Measurements from ENCODE around the gene IFI27.
A peak's percentile ranks its signal among the peaks of the same experiment; 100 is the strongest.

The IFI27 gene

DNA sequence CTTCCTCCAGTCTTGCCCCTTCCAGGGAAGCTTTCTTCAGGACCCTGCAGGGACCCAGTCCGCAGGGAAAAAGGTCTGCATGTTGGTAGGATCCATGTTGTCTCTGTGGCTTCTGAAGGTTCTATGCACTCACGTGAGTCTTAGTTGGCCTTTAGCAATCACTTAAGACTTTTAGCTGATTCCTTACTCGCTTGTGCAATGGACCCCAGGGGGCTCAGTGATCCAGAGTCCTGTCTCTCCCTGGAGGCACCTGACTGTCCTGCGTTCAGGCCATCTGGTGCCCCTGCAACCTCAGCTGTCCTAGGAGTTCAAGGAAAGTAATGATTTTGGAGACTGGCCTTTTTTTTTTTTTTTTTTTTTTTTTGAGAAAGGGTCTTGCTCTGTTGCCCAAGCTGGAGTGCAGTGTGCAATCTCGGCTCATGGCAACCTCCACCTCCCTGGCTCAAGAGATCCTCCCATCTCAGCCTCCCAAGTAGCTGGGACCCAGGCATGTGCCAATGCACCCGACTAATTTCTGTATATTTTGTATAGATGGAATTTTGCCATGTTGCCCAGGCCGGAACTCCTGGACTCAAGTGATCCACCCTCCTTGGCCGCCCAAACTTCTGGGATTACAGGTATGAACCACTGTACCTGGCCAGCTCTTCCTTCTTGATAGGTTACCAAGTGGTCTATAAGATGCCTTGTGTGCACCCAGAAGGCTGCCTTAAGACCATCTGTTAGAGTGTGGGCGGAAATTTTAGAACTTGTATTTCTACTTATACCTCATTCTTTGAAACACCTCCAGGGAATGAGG, 14.2 kb downstream of the IFI27 start:
- H3K27ac Mint-ChIP-seq: no peak overlapping the region
- H3K4me1 Mint-ChIP-seq (ENCODE audit: low read depth): peaks cover 20% of the 10 kb centered on the region
- intact Hi-C loops (cut with micrococcal nuclease): no loop called here
- peaks cover 28% of the 10 kb centered on the region for H3K36me3 Mint-ChIP-seq (ENCODE audit: low read depth)
- peaks cover 12% of the 10 kb centered on the region for H3K27me3 Mint-ChIP-seq
- peaks cover 12% of the 10 kb centered on the region for H3K9me3 Mint-ChIP-seq
- H3K4me3 Mint-ChIP-seq: no peak overlapping the region

DNA sequence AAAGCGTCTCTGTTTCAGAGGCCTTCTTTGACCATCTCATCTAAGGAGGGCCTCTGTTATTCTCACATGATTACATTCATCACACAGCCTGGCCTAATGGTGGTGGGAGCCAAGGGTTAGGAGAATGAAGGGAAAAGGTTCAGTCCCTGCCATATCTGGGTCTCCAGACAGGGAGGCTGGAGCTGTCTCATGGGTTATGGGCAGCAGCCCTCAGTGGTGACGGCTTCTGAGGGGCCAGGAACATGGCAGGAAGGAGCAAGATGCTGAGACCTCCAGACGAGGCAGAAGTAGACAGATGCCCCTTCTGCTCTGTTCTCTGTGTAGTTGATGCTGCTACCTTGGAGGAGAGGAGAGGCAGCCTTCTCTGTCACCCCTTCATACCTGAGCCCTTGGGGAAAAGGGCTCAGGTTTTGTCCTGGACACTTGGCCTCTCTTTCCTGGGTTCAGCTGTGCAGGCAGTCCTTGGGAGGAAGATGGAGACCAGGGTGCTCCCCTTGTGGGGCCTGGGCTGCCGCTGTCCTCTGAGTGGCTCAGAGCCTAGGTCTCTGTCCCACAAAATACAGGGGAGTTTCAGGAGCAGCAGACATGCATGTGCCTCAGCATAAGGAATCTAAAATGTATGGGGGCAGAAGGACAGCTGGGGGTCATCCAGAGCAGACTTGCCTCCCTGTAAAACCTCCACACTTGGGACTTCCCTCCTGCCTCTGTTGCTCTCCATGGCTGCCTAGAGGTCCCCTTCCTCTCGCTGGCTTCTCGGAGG, 15.3 kb downstream of the IFI27 start:
- Mint-ChIP-seq H3K27me3 (peaks cover 11% of the 10 kb centered on the region), H3K27ac (no peak overlapping the region), H3K9me3 (peaks cover 3% of the 10 kb centered on the region), H3K36me3 (ENCODE audit: low read depth) (peaks cover 28% of the 10 kb centered on the region), H3K4me3 (no peak overlapping the region), H3K4me1 (ENCODE audit: low read depth) (peaks cover 27% of the 10 kb centered on the region)
- intact Hi-C loops (cut with micrococcal nuclease): no loop called here

DNA sequence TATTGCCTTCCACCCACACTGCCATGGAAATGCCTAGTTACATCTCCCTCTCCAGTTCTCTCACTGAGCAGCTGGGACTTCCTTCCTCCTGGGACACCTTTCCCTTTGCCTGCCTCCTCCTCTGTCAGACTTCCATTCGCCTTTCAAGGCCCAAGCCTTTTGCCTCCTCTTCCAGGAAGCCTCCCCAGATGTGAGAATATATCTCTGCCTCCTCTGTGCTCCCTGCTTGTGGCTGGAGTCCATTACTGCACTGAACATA, 15.8 kb downstream of the IFI27 start:
- H3K4me3 Mint-ChIP-seq: no peak overlapping the region
- H3K4me1 Mint-ChIP-seq (ENCODE audit: low read depth): peaks cover 27% of the 10 kb centered on the region
- H3K27me3 Mint-ChIP-seq: peaks cover 13% of the 10 kb centered on the region
- H3K27ac Mint-ChIP-seq: no peak overlapping the region
- H3K9me3 Mint-ChIP-seq: no peaks in the 10 kb centered on the region
- intact Hi-C loops (cut with micrococcal nuclease): no loop called here
- peaks cover 28% of the 10 kb centered on the region for H3K36me3 Mint-ChIP-seq (ENCODE audit: low read depth)

DNA sequence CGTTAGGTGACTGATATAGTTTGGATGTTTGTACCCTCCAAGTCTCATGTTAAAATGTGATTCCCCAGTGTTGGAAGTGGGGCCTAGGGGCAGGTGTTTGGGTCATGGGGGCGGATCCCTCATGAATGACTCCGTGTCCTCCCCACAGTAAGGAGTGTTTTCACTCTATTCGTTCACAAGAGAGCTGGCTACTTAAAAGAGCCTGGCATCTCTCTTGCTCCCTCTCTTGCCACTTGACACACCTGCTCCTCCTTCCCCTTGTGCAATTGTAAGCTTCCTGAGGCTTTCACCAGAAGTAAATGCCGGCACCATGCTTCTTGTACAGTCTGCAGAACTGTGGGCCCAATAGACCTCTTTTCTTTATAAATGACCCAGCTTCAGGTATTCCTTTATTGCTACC, 16.3 kb downstream of the IFI27 start:
- H3K27me3 Mint-ChIP-seq: peaks cover 12% of the 10 kb centered on the region
- peaks cover 28% of the 10 kb centered on the region for H3K36me3 Mint-ChIP-seq (ENCODE audit: low read depth)
- peaks cover 27% of the 10 kb centered on the region for H3K4me1 Mint-ChIP-seq (ENCODE audit: low read depth)
- no peak overlapping the region for H3K4me3 Mint-ChIP-seq
- intact Hi-C loops (cut with micrococcal nuclease): no loop called here
- H3K9me3 Mint-ChIP-seq: no peaks in the 10 kb centered on the region
- no peak overlapping the region for H3K27ac Mint-ChIP-seq

DNA sequence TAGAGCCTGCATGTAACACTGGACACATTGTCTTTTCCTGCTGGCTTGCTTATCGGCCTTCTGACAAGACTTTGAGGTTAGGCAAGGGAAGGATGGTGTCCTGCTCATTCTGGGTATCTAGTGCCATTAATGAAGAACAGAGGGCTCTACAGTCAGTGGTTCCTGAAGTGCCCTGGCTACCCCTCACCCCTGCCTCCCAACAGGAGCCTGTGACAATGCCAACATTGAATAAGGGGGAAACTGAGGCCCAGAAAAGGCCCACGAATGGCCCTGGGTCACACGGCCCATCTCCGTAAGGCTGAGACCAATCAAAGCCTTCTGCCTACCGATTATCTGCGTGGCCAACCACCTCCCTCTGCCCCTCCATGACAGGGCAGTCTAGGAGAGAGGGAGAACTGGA, 16.8 kb downstream of the IFI27 start:
- Mint-ChIP-seq H3K4me3 (no peak overlapping the region), H3K36me3 (ENCODE audit: low read depth) (peaks cover 28% of the 10 kb centered on the region), H3K9me3 (no peaks in the 10 kb centered on the region), H3K27me3 (peaks cover 11% of the 10 kb centered on the region), H3K4me1 (ENCODE audit: low read depth) (peaks cover 27% of the 10 kb centered on the region), H3K27ac (no peak overlapping the region)
- intact Hi-C loops (cut with micrococcal nuclease): no loop called here

DNA sequence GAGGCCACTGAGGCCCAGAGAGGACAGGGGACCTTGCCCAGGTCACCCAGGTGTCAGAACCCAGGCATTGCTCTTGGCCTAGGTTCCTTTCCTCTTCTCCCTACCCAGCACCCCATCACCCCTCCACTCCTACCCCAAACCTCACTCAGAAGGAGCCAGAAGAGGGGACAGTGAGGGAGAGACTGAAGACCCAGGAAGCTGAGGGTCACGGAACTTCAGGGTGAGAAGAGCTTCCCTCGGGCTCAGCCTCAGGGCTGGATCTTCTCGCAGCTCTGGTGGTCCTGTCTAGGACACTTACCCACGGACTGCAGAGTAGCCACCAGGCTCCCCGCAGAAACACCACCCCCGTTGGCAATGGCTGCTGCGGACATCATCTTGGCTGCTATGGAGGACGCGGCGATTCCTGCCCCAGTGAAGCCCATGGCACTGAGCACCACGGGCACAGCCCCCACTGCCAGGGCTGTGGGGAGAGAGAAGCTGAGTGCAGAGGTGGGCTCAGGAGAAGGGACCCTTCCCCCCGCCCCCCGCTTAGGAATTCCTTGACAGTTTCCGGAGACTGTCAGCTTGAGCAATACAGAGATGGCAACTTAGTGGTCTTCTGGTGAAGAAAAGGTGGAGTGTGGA, 17.8 kb downstream of the IFI27 start:
- Mint-ChIP-seq H3K36me3 (ENCODE audit: low read depth) (peaks cover 28% of the 10 kb centered on the region), H3K27ac (peak overlapping the region; percentile 84), H3K4me3 (peak overlapping the region; percentile 88), H3K4me1 (ENCODE audit: low read depth) (peaks cover 27% of the 10 kb centered on the region), H3K27me3 (peaks cover 8% of the 10 kb centered on the region), H3K9me3 (no peaks in the 10 kb centered on the region)
- intact Hi-C loops (cut with micrococcal nuclease): no loop called here

DNA sequence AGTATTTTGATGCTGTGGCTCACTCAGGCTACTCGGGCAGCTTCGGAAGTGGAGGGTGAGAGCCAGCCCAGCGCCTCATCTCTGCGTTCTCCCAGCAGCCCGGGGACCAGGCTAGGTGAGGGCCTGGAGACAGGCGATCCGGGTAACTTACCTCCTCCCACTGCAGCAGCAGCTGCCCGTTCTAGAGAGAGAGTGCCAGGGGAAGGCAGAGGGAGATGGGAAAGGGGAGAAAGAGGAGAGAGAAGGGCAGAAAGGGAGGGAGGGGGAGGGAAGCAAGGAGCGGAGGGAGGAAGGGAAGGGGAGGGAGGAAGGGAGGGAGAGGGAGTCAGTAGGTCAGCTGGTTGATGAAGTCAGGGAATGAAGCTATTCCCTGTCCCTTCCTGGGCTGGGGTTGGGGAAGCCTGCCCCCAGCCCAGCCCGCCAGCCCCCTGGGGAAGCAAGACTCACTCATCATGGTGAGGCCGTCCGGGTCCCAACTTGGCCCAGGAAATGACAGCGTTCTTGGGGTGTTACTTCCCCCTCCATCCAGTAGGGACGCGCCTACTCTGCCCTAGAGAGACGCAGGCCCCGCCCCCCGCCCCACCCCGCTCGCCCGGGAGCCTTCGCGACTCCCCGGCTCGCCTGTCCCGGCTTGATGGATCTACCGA, 18.7 kb downstream of the IFI27 start, which contains the start of gene IFI27L2:
Gene IFI27L2 (minus strand): TSS at position 494 of the 647 bp plus-strand sequence. CDS start 40 bp downstream, at position 454.
- H3K36me3 Mint-ChIP-seq (ENCODE audit: low read depth): peaks cover 28% of the 10 kb centered on the region
- intact Hi-C loops (cut with micrococcal nuclease): loop anchor here (1.0 kb wide), 1 partner anchor 48 kb away; the partner anchor contains the start of genes DDX24 and IFI27L1
- H3K4me1 Mint-ChIP-seq (ENCODE audit: low read depth): peaks cover 27% of the 10 kb centered on the region
- peaks cover 11% of the 10 kb centered on the region for H3K27me3 Mint-ChIP-seq
- H3K27ac Mint-ChIP-seq: peak within 1 kb of the TSS; percentile 84
- peak within 1 kb of the TSS; percentile 88 for H3K4me3 Mint-ChIP-seq
- no peaks in the 10 kb centered on the region for H3K9me3 Mint-ChIP-seq

DNA sequence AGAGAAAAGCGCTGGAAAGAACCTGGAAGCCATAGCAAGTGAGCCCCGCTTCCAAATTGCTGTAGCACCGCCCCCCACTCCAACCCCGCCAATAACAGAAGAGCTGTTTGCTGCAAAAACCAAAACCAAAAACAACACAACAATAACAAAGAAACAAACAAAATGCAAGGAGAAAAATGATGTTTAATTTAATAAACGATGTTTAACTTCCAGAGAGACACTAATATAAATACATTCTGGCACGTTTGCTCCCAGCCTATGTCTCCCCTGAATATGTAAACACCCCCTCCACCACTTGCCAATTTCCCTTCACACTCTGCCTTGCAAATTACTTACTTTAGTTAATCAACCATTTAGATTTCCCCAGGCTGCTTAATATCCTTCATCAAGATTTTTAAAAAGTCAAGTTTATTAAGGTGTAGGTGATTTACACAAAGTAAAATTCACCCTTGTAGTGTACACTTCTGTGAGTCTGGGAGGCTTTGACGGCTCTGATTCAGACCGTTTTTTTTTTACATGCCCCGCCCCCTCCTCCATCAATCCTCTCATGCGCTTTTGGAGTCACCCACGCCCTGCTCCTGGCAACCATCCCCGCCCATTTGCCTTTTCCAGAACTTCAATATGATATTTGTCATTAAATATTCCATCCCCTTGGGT, 19.4 kb downstream of the IFI27 start:
- Mint-ChIP-seq H3K36me3 (ENCODE audit: low read depth) (peaks cover 28% of the 10 kb centered on the region), H3K27ac (peak overlapping the region; percentile 84)
- intact Hi-C loops (cut with micrococcal nuclease): loop anchor here (1.0 kb wide), 1 partner anchor 49 kb away; the partner anchor contains the start of genes DDX24 and IFI27L1

DNA sequence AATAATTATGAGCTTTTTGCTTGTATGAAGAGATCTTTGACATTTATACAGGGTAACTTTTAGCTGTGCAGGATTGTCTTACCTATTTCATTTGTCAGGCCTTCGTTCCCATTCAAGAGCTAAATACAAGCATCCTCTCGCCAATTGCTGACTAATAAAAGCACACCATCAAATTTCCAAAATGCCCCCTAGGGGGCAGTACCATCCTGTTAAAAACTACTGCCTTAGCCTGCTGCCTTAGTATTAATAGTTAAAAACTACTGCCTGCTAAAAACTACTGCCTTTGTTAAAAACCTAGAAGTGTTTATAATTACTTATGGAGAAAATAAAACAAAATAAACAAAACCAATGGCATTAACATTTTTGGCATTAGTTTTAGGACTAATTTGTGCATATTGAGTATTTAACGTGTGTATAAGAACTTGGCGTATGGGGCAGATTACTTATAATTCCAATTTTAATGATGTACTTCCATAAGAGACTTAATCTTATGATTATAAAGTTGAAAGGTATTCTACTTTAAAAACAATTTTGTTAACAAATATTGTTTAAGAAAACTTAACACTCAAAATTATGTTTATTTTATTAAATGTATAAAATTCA, 21.9 kb downstream of the IFI27 start:
- Mint-ChIP-seq H3K4me3 (no peak overlapping the region), H3K27me3 (peaks cover 24% of the 10 kb centered on the region), H3K9me3 (peaks cover 9% of the 10 kb centered on the region), H3K36me3 (ENCODE audit: low read depth) (peaks cover 16% of the 10 kb centered on the region), H3K4me1 (ENCODE audit: low read depth) (peaks cover 27% of the 10 kb centered on the region), H3K27ac (no peak overlapping the region)
- intact Hi-C loops (cut with micrococcal nuclease): loop anchor here (2.0 kb wide), 1 partner anchor 46 kb away; no protein-coding TSS in a partner anchor

More for the DNA sequence above, 19.4 kb downstream of the IFI27 start:
- Mint-ChIP-seq H3K4me3 (peak overlapping the region; percentile 88), H3K9me3 (no peaks in the 10 kb centered on the region), H3K4me1 (ENCODE audit: low read depth) (peaks cover 27% of the 10 kb centered on the region), H3K27me3 (peaks cover 11% of the 10 kb centered on the region)

DNA sequence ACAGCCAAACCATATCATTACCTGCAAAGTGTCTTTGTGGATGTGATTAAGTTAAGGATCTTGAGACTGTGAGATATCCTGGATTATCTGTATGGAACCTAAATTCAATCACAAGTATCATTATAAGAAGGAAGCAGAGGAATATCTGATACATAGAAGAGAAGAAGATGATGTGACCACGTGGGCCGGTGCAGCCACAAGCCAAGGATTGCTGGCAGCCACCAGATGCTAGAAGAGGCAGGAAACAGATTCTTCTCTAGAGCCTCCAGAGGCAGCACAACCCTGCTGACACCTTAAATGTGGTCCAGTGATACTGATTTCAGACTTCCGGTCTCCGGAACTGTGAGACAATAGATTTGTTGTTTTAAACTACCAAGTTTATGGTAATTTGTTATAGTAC, 24.9 kb downstream of the IFI27 start:
- Mint-ChIP-seq H3K27me3 (peaks cover 21% of the 10 kb centered on the region), H3K27ac (no peak overlapping the region), H3K4me3 (no peak overlapping the region), H3K36me3 (ENCODE audit: low read depth) (no peaks in the 10 kb centered on the region), H3K9me3 (peaks cover 9% of the 10 kb centered on the region), H3K4me1 (ENCODE audit: low read depth) (no peaks in the 10 kb centered on the region)
- intact Hi-C loops (cut with micrococcal nuclease): no loop called here

DNA sequence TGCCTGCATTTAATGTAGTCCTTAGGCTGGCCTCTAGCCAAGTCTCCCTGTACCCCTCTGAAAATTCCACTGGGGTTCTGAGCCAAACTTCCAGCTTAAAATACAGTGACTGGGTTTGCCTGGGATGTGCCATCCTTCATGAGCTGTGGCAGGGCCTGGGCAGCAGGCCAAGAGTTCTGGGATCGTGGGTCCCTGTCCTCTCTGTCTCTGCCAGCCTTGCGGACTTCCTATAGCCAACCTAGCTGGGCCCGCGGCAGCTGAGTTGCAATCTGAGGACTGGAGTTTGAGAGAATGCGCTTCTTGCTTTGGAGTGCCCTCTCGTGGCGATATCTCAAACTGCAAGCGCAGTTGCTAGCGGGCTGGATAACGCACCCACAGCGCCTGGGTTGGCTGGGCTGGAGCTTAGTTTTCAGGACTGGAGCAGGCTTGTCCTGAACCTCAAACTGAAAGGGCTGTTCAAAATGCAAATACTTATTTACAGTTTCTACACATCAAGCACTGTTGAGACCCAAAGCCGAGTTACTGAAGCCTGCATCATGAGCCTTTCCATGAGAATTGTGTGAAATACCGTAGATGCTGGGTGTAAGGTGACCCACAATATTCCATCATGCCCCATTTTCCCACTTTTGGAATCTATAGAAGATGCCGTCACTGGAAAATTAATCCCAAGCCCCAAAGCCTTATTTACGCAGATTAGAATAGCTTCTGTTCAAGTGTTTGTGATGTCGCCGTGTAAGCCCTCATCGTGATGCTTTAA, 26.2 kb downstream of the IFI27 start:
- intact Hi-C loops (cut with micrococcal nuclease): loop anchor here (1.0 to 2.0 kb wide), 2 partner anchors 56 to 100 kb away; partner anchors contain the start of genes DDX24 and IFI27L1
- H3K36me3 Mint-ChIP-seq (ENCODE audit: low read depth): no peaks in the 10 kb centered on the region
- peaks cover 17% of the 10 kb centered on the region for H3K27me3 Mint-ChIP-seq
- no peak overlapping the region for H3K27ac Mint-ChIP-seq
- no peaks in the 10 kb centered on the region for H3K4me1 Mint-ChIP-seq (ENCODE audit: low read depth)
- H3K4me3 Mint-ChIP-seq: no peak overlapping the region
- peaks cover 9% of the 10 kb centered on the region for H3K9me3 Mint-ChIP-seq

DNA sequence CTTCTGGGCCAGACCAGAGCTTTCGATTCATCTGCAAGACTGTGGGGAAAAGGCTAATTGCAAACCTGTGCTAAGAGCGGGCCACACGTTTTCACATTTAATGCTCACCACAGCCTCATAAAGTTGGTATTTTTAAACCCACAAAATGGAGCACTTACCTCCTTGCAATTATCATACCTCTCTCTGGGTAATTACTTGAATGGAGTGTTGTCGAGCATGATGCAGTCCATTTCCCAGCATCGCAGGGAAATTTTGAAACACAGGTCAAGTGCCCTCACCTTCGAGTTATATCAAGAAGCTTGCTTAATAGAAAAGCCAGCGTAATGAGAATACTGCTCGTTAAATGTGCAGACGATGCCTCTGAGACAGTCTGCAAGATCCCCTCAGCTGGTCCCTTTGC, 27.7 kb downstream of the IFI27 start:
- Mint-ChIP-seq H3K27ac (no peak overlapping the region), H3K4me3 (no peak overlapping the region), H3K9me3 (peaks cover 9% of the 10 kb centered on the region), H3K36me3 (ENCODE audit: low read depth) (no peaks in the 10 kb centered on the region), H3K27me3 (peaks cover 16% of the 10 kb centered on the region), H3K4me1 (ENCODE audit: low read depth) (no peaks in the 10 kb centered on the region)
- intact Hi-C loops (cut with micrococcal nuclease): no loop called here

All from dendritic cell treated with granulocyte-macrophage colony-stimulating factor and Interleukin-4, amounts not matched to agents 40 ng/mL and 50 ng/mL, for 4 days (primary cell).